Measurements from ENCODE around the gene VIPAS39. TPM values are rescaled to one million over a fixed set of nuclear protein-coding genes. Genes with fewer than 3 reads are reported as not detected.

VIPAS39 gene
- total and polyA plus RNA-seq, 2 of the 13 experiments (the other 11 are each of a cell fraction or from before 2014, with no cell fraction given) = 13.3 to 21.5 TPM

DNA sequence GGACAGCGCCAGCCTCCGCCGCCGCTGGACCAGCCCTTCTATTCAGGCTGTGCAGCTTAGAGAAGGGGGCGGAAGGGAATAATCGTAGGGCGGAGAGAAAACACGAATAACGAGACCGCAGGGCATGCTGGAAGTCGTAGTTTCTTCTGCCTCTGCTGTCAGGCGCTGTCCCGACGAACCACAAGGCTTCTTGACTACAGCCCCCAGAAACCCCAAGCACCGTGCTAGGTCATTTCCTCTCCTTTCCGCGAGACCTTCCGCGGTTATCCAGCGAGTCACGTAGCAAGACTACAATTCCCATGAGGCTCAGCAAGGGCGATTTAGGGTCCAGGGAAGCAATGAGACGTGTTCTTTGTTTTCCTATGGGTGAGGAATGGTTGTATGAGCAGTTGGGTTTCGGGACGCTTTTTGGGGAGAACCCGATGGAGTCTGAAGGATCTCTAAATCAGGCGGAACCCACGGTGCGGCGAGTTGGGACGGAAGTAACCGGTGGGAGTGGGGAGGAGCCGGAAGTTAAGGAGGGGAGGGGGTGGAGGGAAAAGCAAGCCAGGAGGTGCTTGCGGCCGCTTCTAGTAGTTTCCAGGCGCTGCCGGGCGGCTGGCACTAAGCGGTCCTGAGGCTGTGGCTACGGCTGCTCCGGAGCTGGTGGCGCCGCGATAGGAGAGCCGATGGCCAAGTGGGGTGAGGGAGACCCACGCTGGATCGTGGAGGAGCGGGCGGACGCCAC, at the start of gene VIPAS39, which contains the start of gene AHSA1 (continued):
- TF ChIP-seq ZBTB40 (IDR thresholded peaks at IDR 0.05) = peak; percentile 94
- TF ChIP-seq ZBTB40 (CRISPR knock-in tag; IDR thresholded peaks at IDR 0.05) = no peak
- peak; percentile 9; the same call in 1 of the 2 replicates for TF ChIP-seq HIVEP1 (CRISPR knock-in tag; IDR thresholded peaks at IDR 0.05)
- TF ChIP-seq ATF7-NPFF (CRISPR knock-in tag; IDR thresholded peaks at IDR 0.05; ENCODE audit: low read depth) = no peak; the same call in 1 of the 2 replicates
- peak; percentile 72; the same call in 1 of the 2 replicates for TF ChIP-seq FLYWCH1 (CRISPR knock-in tag; IDR thresholded peaks at IDR 0.05)
- TF ChIP-seq NR2F2 (IDR thresholded peaks at IDR 0.05; ENCODE audit: borderline replicate concordance, low read depth) = no peak
- TF ChIP-seq TFE3 (CRISPR knock-in tag; IDR thresholded peaks at IDR 0.05) = 0 out of 2 replicates have a peak, but pooled peaks have one; percentile 43
- TF ChIP-seq KMT2B (CRISPR knock-in tag; IDR thresholded peaks at IDR 0.05) = peak; percentile 32; the same call in 1 of the 2 replicates
- TF ChIP-seq EED (CRISPR knock-in tag; IDR thresholded peaks at IDR 0.05) = no peak
- TF ChIP-seq, protein P1, sequence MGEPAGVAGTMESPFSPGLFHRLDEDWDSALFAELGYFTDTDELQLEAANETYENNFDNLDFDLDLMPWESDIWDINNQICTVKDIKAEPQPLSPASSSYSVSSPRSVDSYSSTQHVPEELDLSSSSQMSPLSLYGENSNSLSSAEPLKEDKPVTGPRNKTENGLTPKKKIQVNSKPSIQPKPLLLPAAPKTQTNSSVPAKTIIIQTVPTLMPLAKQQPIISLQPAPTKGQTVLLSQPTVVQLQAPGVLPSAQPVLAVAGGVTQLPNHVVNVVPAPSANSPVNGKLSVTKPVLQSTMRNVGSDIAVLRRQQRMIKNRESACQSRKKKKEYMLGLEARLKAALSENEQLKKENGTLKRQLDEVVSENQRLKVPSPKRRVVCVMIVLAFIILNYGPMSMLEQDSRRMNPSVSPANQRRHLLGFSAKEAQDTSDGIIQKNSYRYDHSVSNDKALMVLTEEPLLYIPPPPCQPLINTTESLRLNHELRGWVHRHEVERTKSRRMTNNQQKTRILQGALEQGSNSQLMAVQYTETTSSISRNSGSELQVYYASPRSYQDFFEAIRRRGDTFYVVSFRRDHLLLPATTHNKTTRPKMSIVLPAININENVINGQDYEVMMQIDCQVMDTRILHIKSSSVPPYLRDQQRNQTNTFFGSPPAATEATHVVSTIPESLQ (CRISPR knock-in tag; conservative IDR thresholded peaks at IDR 0.05) = 0 out of 2 replicates have a peak, but pooled peaks have one; percentile 47
- TF ChIP-seq SAFB2 (CRISPR knock-in tag; IDR thresholded peaks at IDR 0.05; ENCODE audit: borderline replicate concordance, low read depth) = peak; percentile 76; the same call in 1 of the 2 replicates
- TF ChIP-seq TBP (CRISPR knock-in tag; IDR thresholded peaks at IDR 0.05) = peak; percentile 97; the same call in 1 of the 2 replicates
- peak; percentile 72 for TF ChIP-seq GATA4 (IDR thresholded peaks at IDR 0.05; ENCODE audit: borderline replicate concordance, low read depth)
- TF ChIP-seq ZNF225 (CRISPR knock-in tag; IDR thresholded peaks at IDR 0.05) = peak; percentile 58; the same call in 1 of the 2 replicates
- TF ChIP-seq XRCC5 (optimal IDR thresholded peaks at IDR 0.05; ENCODE audit: low read length) = no peak
- peak; percentile 61; the same call in 1 of the 2 replicates for TF ChIP-seq KDM4B (CRISPR knock-in tag; IDR thresholded peaks at IDR 0.05)
